Measurements from ENCODE around the gene TEKT2.
A peak's percentile ranks its signal among the peaks of the same experiment; 100 is the strongest.

Gene TEKT2

GRCh38 chr1:36088265-36088576, 4.3 kb downstream of the TEKT2 start:
- DNase-seq, result no peak

DNA sequence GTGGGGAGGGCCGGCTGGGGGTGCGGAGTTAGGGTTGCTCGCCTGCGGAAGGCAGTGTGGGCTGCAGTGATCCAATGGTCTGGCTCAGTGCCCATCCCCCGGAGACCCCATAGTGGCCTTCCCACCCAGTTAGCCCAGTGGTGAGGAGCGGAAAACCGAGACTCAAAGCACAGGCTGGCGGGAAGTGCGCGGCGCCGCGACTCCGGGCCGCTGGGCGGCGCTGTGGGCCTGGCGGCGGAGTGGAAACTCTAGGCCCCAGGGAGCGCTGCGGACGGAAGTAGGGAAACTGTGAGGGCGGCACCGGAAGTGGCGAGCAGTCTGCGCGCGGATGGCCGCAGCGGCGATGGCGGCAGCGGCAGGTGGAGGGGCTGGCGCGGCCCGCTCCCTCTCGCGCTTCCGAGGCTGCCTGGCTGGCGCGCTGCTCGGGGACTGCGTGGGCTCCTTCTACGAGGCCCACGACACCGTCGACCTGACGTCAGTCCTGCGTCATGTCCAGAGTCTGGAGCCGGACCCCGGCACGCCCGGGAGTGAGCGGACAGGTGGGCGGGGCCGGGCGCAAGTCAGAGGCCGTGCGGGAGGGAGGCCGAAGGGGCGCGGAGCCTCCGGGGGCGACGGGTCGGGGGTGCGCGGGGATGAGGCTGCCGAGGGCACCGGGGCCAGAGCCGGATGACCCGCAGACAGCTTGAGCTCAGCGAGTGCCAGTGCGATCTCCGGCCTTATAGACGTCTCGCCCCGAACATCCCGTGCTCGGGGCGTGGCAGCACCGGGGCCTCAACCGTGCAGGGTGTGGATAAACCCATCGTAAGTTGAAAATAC, 4.9 kb downstream of the TEKT2 start, which contains the start of gene ADPRS:
Gene ADPRS (plus strand): TSS at position 316 of the 816 bp plus-strand sequence. CDS start 13 bp downstream, at position 329.
- peak; percentile 90 for DNase-seq

DNA sequence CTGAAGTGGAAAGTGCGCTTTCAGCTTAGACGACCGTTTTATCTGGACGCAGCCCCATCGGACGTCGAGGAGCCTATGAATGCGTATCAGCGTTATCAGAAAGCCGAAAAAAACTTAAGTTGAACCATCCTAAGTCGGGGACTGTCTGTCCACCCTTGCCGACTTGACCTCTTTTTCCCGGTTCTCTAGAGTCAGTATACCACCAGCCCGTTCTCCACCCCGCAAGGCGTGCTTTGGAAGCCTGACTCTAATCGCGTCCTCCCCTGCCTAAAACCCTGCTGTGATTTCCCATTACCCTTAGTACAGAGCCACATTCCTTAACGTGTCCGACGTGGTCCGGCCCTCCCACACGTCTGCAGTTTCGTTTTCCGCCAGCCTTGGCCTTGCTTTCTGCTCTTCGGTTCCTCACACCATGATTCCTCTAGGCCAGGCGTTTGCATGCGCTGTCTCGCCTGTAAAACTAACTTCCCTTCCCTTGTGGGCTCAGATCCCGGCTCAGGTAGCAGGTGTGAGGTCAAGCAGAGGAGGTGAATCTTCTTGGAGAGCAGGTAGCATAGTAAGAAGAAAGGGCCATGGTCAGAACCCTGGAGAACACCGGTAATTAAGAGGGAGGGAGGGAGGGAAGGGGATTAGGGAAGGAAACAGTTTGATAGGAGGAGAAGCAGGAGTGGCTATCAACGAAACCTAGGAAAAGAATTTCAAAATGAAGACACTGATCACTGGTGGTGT, 5.7 kb downstream of the TEKT2 start:
- DNase-seq, result no peak

DNA sequence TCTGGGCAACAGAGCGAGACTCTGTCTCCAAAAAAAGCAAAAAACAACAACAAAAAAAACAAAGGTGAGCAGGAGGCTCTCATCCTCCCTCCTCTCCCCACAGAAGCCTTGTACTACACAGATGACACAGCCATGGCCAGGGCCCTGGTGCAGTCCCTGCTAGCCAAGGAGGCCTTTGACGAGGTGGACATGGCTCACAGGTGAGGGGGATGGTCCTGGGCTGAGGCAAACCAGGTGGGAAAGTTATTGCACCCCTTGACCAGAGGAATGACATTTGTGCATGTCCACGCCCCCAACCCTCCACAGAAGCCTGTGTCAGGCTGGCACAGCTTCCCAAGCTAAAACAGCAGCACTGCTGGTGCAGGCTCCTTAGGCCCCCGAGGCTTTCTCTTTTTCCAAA, 7.2 kb downstream of the TEKT2 start:
- DNase-seq, result no peak

DNA sequence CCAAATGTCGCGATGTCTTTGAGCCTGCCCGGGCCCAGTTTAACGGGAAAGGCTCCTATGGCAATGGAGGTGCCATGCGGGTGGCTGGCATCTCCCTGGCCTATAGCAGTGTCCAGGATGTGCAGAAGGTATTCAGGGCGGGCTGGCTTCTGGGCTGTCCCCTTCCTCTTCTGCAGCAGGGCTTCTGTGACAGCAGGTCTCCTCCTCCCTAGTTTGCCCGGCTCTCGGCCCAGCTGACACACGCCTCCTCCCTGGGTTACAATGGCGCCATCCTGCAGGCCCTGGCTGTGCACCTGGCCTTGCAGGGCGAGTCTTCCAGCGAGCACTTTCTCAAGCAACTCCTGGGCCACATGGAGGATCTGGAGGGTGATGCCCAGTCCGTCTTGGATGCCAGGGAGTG, 7.8 kb downstream of the TEKT2 start:
- DNase-seq, result no peak

GRCh38 chr1:36092166-36092797, 8.4 kb downstream of the TEKT2 start:
- no peak for DNase-seq

DNA sequence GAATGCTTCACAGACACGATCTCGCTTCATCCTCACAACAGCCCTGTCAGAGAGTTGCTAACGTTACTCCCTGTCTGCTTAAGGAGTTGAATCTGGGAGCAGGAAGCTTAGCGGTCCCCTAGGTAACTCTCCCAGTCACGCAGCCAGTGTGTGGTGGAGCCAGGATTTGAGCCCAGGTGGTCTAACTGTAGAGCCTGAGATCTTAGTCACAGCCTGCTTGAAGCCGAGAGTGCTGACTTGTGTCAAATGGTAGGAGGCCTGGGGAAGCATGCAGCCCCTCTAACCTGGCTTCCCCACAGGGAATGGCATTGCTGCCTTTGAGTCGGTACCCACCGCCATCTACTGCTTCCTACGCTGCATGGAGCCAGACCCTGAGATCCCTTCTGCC, 8.9 kb downstream of the TEKT2 start:
- DNase-seq, result no peak

DNA sequence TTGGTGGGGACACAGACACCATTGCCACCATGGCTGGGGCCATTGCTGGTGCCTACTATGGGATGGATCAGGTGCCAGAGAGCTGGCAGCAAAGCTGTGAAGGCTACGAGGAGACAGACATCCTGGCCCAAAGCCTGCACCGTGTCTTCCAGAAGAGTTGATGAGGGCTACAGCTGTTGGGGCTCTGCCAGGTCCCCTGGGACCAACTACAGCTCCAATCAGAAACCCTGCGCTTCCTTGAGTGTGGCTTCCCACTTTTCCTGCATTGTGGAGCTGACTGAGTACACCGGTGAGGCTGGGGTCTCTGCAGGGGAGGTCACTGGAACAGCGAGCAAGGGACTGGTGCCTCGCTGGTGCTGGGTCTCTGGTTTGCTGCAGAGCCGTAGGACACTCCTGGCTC, 9.3 kb downstream of the TEKT2 start:
- no peak for DNase-seq

- DNase-seq, result no peak
These were observed 10.0 kb downstream of the TEKT2 start for GRCh38 chr1:36093929-36094328.

GRCh38 chr1:36094621-36095061, 10.7 kb downstream of the TEKT2 start:
- DNase-seq, result no peak

DNA sequence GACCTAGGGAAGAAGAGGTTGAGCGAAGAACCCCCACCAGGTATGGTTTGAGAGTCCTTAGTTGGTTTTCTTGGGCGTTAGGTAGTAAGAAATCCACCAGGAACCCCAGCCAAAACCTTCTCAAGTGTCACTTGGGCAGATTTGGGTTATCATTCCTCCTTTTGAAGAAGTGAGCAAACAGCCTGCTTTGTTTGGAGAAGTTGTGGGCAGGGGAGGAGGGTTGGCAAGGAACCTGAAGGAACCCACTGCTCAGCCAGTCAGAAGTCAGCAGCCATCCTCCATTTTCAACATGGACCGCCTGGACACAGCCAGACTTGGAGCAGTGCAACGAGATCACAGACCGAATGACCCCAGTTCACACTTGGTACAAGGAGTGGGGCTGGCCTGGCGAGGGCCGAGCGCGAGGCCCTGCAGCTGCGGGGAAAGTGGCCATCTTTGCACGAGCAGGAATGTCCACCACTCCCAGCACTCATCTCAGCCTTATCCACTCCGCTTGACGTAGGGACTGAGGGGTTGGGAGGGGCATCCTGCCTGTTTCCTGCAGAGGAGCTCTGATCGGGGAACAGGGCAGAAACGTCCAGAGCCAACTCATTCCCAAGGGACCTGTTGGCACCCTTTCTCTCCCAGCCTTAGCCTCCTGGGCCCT, 12.0 kb downstream of the TEKT2 start:
- no peak for DNase-seq

DNA sequence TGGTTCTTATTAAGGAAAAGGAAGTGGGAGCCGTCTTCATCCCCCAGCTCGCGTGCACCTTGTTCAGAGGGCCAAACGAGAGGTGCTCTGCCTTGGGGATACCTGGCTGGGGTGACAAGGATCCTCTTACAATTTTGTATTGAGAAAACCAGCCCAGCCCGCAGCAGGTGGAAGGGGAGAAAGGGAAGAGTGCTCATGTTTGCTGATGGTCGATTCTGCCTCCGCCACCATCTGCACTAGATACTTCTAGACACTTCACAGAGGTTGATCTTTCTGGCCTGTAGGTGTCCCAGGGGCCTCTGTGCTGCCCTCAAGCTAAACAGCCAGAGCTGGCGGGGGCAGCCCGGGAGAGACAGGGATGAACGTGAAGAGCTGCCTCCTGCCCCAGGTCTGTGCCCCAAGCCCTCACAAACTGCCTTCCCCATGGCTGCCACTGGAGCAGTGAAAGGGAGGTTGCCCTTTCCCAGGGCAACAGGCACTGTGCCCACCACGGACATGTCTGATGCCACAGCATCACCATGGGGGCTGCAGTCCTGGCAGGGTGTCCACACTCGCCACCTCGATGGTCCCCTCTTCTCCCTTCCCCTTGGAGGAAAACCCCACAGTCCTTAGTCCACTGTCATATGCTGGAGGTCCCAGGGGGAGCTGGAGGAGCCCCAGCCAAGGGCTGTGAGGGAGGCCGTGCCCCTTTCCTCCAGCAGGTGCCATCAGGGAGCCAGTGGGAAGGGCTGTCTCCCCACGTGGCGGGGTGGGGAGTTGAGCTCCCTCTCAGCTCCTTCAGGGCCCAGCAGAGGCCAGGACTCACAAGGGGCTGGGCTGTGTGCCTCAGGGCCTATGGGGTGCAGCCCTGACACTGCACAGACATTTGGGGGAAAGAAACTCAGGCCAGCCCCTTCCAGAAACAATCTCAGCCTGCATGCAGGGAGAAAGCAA, 12.9 kb downstream of the TEKT2 start:
- DNase-seq, result no peak

- no peak for DNase-seq
These were observed 14.0 kb downstream of the TEKT2 start for GRCh38 chr1:36097693-36098585.

DNA sequence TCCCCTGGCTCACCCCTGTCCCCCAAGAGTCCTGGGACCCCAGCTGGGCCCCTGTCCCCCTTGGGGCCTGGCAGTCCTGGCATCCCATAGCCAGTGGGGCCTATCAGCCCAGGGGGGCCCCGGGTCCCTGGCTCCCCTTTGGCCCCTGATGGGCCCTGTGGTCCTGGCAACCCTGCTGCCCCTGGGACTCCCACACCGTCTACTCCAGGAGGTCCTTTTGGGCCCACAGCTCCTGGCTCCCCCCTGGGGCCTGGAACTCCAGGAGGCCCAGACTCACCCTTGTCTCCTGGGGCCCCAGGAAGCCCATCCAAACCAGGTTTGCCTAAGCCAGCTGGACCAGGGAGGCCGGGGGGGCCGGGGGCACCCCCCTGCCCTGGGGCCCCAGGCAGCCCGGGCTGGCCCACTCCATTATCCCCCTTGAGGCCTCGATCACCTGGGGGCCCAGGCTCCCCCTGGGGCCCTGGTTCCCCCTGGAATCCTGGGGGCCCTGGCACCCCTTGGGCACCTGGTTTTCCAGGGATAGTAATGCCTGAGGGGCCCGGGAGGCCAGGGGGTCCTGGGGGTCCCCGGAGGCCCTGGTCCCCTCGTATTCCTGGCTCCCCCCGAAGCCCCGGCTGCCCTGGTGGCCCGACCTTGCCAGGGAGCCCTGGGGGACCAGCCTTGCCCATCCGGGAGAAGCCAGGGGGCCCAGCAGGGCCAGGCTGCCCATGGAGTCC, 14.9 kb downstream of the TEKT2 start:
- DNase-seq, result no peak

DNA sequence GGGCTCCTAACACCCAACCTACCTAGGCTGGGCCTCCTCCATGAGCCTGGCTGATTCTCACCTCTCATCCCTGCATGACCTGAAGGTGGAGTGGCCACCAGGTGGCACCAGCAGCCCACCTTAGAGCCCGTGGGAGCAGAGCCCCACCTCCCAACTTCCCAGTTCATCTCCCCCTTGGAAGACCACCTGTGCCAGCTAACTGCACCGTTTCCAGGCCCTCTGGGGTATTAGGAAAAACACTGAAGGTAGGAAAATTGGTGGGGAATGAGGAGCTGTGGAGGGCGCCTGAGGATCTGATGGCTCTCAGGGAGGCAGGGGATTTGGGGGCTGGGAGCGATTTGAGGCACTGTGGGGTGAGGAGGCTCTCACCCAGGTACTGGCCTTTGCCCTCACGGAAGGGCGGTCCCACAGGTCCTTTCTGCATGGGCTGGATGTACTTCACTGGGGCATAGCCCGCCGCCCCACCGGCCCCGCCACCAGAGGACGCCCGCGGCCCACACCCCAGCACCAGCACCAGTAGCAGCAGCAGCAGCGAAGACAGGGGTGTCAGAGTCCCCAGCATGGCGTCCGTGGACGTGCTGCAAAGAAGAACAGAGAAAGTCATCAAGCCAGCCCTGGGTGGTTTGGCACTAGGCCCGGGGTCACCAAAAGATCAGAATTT, 15.9 kb downstream of the TEKT2 start:
- peak; percentile 78 for DNase-seq

- no peak for DNase-seq
These were observed 16.5 kb downstream of the TEKT2 start for GRCh38 chr1:36100376-36100775.

DNA sequence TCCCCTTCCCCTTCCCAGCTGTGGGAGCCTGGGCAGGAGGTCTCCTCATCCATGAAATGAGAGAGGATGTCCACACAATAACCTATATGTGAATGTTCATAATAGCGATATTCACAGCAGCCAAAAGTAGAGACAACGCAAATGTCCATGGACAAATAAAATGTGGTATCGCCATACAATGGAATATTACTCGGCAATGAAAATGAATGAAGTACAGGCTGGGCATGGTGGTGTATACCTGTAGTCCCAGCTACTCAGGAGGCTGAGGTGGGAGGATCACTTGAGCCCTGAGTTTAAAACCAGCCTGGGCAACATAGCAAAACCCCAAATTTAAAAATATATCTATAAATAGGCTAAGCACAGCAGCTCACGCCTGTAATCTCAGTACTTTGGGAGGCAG, 17.7 kb downstream of the TEKT2 start:
- DNase-seq, result no peak

DNA sequence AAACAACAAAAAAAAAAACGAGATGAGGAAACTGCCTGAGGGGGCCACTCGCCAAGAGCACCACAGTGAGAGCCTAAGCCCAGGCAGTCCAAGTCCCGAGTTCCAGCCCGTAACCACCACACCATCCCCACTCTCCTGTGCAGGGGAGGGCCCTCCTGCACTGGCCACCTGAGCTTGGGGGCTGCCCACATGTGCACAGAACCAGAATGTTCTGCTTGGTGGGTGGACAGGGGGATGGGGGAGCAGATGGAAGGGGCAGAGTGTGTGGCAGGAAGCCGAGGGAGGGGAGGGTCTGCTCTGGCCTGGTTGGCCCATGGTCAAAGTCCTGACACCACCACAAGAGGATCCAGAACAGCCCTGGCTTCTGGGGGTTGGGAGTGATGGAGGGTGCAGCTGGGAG, 22.4 kb downstream of the TEKT2 start:
- DNase-seq, result no peak

- DNase-seq, result no peak
These were observed 23.5 kb downstream of the TEKT2 start for GRCh38 chr1:36107394-36107793.

- no peak for DNase-seq
These were observed 24.4 kb downstream of the TEKT2 start for GRCh38 chr1:36108314-36108713.

Data from activated naive CD4-positive, alpha-beta T cell treated with anti-CD3 and anti-CD28 coated beads, Interleukin-2, amount 50 U/mL, for 16 hours (primary cell).